ENCODE data around the gene FAM90A26. TPM values are rescaled to one million over a fixed set of nuclear protein-coding genes. Genes with fewer than 3 reads are reported as not detected.
"Not testable (repeated sequence)": the region's sequence is repeated elsewhere in the genome, so short reads cannot be mapped to it uniquely, and the experiment has no call there.

The FAM90A26 gene
- total and polyA plus RNA-seq, 2 of the 8 experiments (the other 6 are each of a cell fraction or from before 2014, with no cell fraction given) = not detected

DNA sequence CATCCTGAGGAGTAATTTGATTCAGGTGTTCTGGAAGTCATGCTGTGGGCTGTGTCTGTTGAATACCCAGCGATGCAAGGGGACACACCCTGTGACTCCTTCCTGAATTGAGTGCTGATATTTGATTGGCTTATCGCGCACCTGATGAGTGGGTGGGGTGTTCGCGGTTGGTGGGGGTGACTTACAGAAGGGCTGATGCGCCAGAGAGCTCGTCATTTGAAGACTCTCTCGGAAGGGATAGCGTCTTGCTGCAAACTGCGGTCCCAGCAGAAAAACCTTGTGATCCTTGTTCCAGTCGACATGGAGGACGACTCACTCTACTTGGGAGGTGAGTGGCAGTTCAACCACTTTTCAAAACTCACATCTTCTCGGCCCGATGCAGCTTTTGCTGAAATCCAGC lies 44.9 kb downstream of the FAM90A26 start, which contains the start of gene USP17L11:
USP17L11 (plus strand) TSS at position 301 of the 400 bp plus-strand sequence; CDS start at position 301, 0 bp downstream.
- H4K20me1 ChIP-seq (replicated peaks in 1 of 2; ENCODE audit: control insufficient read depth in 1 of 2, insufficient read depth in 2 of 2, low read length in 2 of 2); H2BK120ac ChIP-seq (replicated peaks; ENCODE audit: low read depth, low read length); H3K27me3 ChIP-seq (replicated peaks in 1 of 4; ENCODE audit: control insufficient read depth in 3 of 4, extremely low read depth in 1 of 4, insufficient read depth in 3 of 4, low read length in 3 of 4); H2BK5ac ChIP-seq (ENCODE audit: low read depth, low read length); H3K14ac ChIP-seq (ENCODE audit: insufficient read length); H4K8ac ChIP-seq (ENCODE audit: extremely low read depth, insufficient read depth, low read length); H2AFZ ChIP-seq (ENCODE audit: low read length); H3K4me3 ChIP-seq (ENCODE audit: extremely low read depth in 1 of 4, insufficient read depth in 2 of 4, low read depth in 3 of 4, low read length in 4 of 4); H2BK12ac ChIP-seq (ENCODE audit: low read depth, low read length); H3K4me1 ChIP-seq (replicated peaks in 1 of 4; ENCODE audit: control insufficient read depth in 3 of 4, insufficient read depth in 4 of 4, low read length in 3 of 4); FAIRE-seq; H3K79me2 ChIP-seq (ENCODE audit: control insufficient read depth in 1 of 2, insufficient read depth in 2 of 2, low read length in 2 of 2); H4K91ac ChIP-seq (replicated peaks; ENCODE audit: insufficient read length, low read length); H3K36me3 ChIP-seq (ENCODE audit: control insufficient read depth in 2 of 4, insufficient read depth in 4 of 4, low read length in 3 of 4); H3K18ac ChIP-seq (ENCODE audit: extremely low read depth, low read length); H2BK20ac ChIP-seq (ENCODE audit: low read length); CTCF ChIA-PET (ENCODE audit: partially characterized antibody); H3K27ac ChIP-seq (ENCODE audit: low read depth, low read length); H3K9me3 ChIP-seq (ENCODE audit: insufficient read depth in 2 of 2, low read depth in 1 of 2, low read length in 1 of 2); H4K5ac ChIP-seq (ENCODE audit: insufficient read length, low read depth, low read length); H3K4ac ChIP-seq (replicated peaks; ENCODE audit: insufficient read length, low read depth, low read length); H3K9ac ChIP-seq (replicated peaks in 1 of 4; ENCODE audit: extremely low read depth in 1 of 4, low read depth in 3 of 4, low read length in 3 of 4); H3K79me1 ChIP-seq (ENCODE audit: low read depth, low read length); POLR2A ChIA-PET (ENCODE audit: partially characterized antibody); H3K56ac ChIP-seq (replicated peaks; ENCODE audit: insufficient read length, low read depth, low read length); DNase-seq (ENCODE audit: low read depth in 1 of 2, low spot score in 2 of 2); H3K23ac ChIP-seq (ENCODE audit: insufficient read length); H3K4me2 ChIP-seq (ENCODE audit: insufficient read depth in 1 of 2, low read depth in 2 of 2, low read length in 2 of 2); H2BK15ac ChIP-seq (ENCODE audit: low read length); H3K23me2 ChIP-seq (ENCODE audit: low read depth, low read length); H2AK5ac ChIP-seq (ENCODE audit: low read depth, low read length): not testable (repeated sequence)
- WGBS, 2 experiments (ENCODE audit: extremely low coverage in 1 of 2, insufficient coverage in 1 of 2, insufficient read length in 1 of 2, insufficient replicate concordance in 2 of 2, low coverage in 1 of 2, low lambda C conversion rate in 2 of 2, missing lambda C conversion rate in 1 of 2) = 95% methylated on average over 7 of the region's 14 CpGs; no CpG with 5 or more reads in 1 of the 2 experiments

DNA sequence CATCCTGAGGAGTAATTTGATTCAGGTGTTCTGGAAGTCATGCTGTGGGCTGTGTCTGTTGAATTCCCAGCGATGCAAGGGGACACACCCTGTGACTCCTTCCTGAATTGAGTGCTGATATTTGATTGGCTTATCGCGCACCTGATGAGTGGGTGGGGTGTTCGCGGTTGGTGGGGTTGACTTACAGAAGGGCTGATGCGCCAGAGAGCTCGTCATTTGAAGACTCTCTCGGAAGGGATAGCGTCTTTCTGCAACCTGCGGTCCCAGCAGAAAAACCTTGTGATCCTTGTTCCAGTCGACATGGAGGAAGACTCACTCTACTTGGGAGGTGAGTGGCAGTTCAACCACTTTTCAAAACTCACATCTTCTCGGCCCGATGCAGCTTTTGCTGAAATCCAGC lies 49.6 kb downstream of the FAM90A26 start, which contains the start of gene USP17L12:
USP17L12 (plus strand) TSS at position 301 of the 400 bp plus-strand sequence; CDS start at position 301, 0 bp downstream.
- H4K5ac ChIP-seq (ENCODE audit: insufficient read length, low read depth, low read length); H3K27me3 ChIP-seq (replicated peaks in 1 of 4; ENCODE audit: control insufficient read depth in 3 of 4, extremely low read depth in 1 of 4, insufficient read depth in 3 of 4, low read length in 3 of 4); H3K9me3 ChIP-seq (ENCODE audit: insufficient read depth in 2 of 2, low read depth in 1 of 2, low read length in 1 of 2); H3K79me1 ChIP-seq (ENCODE audit: low read depth, low read length); H3K9ac ChIP-seq (replicated peaks in 1 of 4; ENCODE audit: extremely low read depth in 1 of 4, low read depth in 3 of 4, low read length in 3 of 4); H3K36me3 ChIP-seq (ENCODE audit: control insufficient read depth in 2 of 4, insufficient read depth in 4 of 4, low read length in 3 of 4); H3K4ac ChIP-seq (replicated peaks; ENCODE audit: insufficient read length, low read depth, low read length); H3K18ac ChIP-seq (ENCODE audit: extremely low read depth, low read length); FAIRE-seq; DNase-seq (ENCODE audit: low read depth in 1 of 2, low spot score in 2 of 2); H2BK20ac ChIP-seq (ENCODE audit: low read length); H2AK5ac ChIP-seq (ENCODE audit: low read depth, low read length); H3K56ac ChIP-seq (replicated peaks; ENCODE audit: insufficient read length, low read depth, low read length); H3K4me2 ChIP-seq (ENCODE audit: insufficient read depth in 1 of 2, low read depth in 2 of 2, low read length in 2 of 2); H2BK15ac ChIP-seq (ENCODE audit: low read length); CTCF ChIA-PET (ENCODE audit: partially characterized antibody); H4K91ac ChIP-seq (replicated peaks; ENCODE audit: insufficient read length, low read length); H2BK120ac ChIP-seq (replicated peaks; ENCODE audit: low read depth, low read length); H4K20me1 ChIP-seq (replicated peaks in 1 of 2; ENCODE audit: control insufficient read depth in 1 of 2, insufficient read depth in 2 of 2, low read length in 2 of 2); H3K23me2 ChIP-seq (ENCODE audit: low read depth, low read length); H3K23ac ChIP-seq (ENCODE audit: insufficient read length); H4K8ac ChIP-seq (ENCODE audit: extremely low read depth, insufficient read depth, low read length); H3K27ac ChIP-seq (ENCODE audit: low read depth, low read length); H3K79me2 ChIP-seq (ENCODE audit: control insufficient read depth in 1 of 2, insufficient read depth in 2 of 2, low read length in 2 of 2); H2BK12ac ChIP-seq (ENCODE audit: low read depth, low read length); H3K4me1 ChIP-seq (replicated peaks in 1 of 4; ENCODE audit: control insufficient read depth in 3 of 4, insufficient read depth in 4 of 4, low read length in 3 of 4); H3K14ac ChIP-seq (ENCODE audit: insufficient read length); H2AFZ ChIP-seq (ENCODE audit: low read length); H3K4me3 ChIP-seq (ENCODE audit: extremely low read depth in 1 of 4, insufficient read depth in 2 of 4, low read depth in 3 of 4, low read length in 4 of 4); H2BK5ac ChIP-seq (ENCODE audit: low read depth, low read length); POLR2A ChIA-PET (ENCODE audit: partially characterized antibody): not testable (repeated sequence)
- WGBS, 2 experiments (ENCODE audit: extremely low coverage in 1 of 2, insufficient coverage in 1 of 2, insufficient read length in 1 of 2, insufficient replicate concordance in 2 of 2, low coverage in 1 of 2, low lambda C conversion rate in 2 of 2, missing lambda C conversion rate in 1 of 2) = no CpG with 5 or more reads among the region's 13 CpGs
